DMS53 (cell line): ENCODE data around the gene AZU1.
A peak's percentile ranks its signal among the peaks of the same experiment; 100 is the strongest.
"Not testable (repeated sequence)": the region's sequence is repeated elsewhere in the genome, so short reads cannot be mapped to it uniquely, and the experiment has no call there.

ENCODE experiments used
- DNase-seq: peaks from one replicate; lab custom pipeline; 2025; lab: John Stamatoyannopoulos, UW

The AZU1 gene

GRCh38 chr19:810077-810855 is 17.4 kb upstream of the AZU1 start:
- no peak for DNase-seq

- no peak for DNase-seq
Measured at GRCh38 chr19:810883-811489, 16.7 kb upstream of the AZU1 start.

GRCh38 chr19:811506-812048 is 16.1 kb upstream of the AZU1 start:
- no peak for DNase-seq

GRCh38 chr19:812049-812746 is 15.4 kb upstream of the AZU1 start:
- no peak for DNase-seq

- no peak for DNase-seq
Measured at GRCh38 chr19:812747-813218, 14.9 kb upstream of the AZU1 start.

GRCh38 chr19:813219-814151 is 14.2 kb upstream of the AZU1 start:
- DNase-seq, result no peak

GRCh38 chr19:814152-815078 is 13.2 kb upstream of the AZU1 start:
- no peak for DNase-seq

GRCh38 chr19:815079-815774 is 12.4 kb upstream of the AZU1 start:
- DNase-seq, result no peak

- DNase-seq, result no peak
Measured at GRCh38 chr19:815775-816499, 11.7 kb upstream of the AZU1 start.

- DNase-seq, result no peak
Measured at GRCh38 chr19:816500-816857, 11.2 kb upstream of the AZU1 start.

GRCh38 chr19:820212-820611 is 7.4 kb upstream of the AZU1 start:
- DNase-seq, result not testable (repeated sequence)

- DNase-seq, result no peak
Measured at GRCh38 chr19:821231-821824, 6.3 kb upstream of the AZU1 start.

GRCh38 chr19:821825-822503 is 5.7 kb upstream of the AZU1 start, which contains the start of gene PLPPR3:
Gene PLPPR3, minus strand, starts transcription at chr19:821955. Its CDS starts 396 bp downstream, at chr19:821559.
- no peak for DNase-seq

GRCh38 chr19:823565-824121 is 4.0 kb upstream of the AZU1 start:
- peak; percentile 27 for DNase-seq

- no peak for DNase-seq
Measured at GRCh38 chr19:824885-825284, 2.8 kb upstream of the AZU1 start.

- DNase-seq, result no peak
Measured at GRCh38 chr19:825897-826644, 1.6 kb upstream of the AZU1 start.

- no peak for DNase-seq
Measured at GRCh38 chr19:827314-827709, 325 bp upstream of the AZU1 start.
